H9 (cell line): ENCODE results near the gene PRR33. TPM values are rescaled to one million over a fixed set of nuclear protein-coding genes. Genes with fewer than 3 reads are reported as not detected.

Experiments used
- DNase-seq: peaks from one replicate; pipeline ENCODE4 v3.0.0-alpha.2; 2017
- H2AFZ ChIP-seq: one replicate; pipeline ENCODE4 v1.6.1; 2013; ENCODE audit warnings: mild to moderate bottlenecking, low read length, control low read depth, moderate library complexity
- H2AK5ac ChIP-seq: 2 replicates; pipeline ENCODE4 v1.6.1; 2013; ENCODE audit warnings: low read length, control low read depth, mixed read lengths; ENCODE audit not compliant: insufficient read length
- H2BK120ac ChIP-seq: one replicate; pipeline ENCODE4 v1.6.1; 2013; ENCODE audit warnings: low read depth, mild to moderate bottlenecking, low read length, control low read depth, inconsistent platforms; ENCODE audit not compliant: poor library complexity, severe bottlenecking
- H2BK12ac ChIP-seq: 2 replicates; pipeline ENCODE4 v1.6.1; 2013; ENCODE audit warnings: low read length, control low read depth, mixed read lengths, low read depth; ENCODE audit not compliant: insufficient read length
- H2BK15ac ChIP-seq: 2 replicates; pipeline ENCODE4 v1.6.1; 2013; ENCODE audit warnings: low read depth, low read length, control low read depth
- H2BK20ac ChIP-seq: one replicate; pipeline ENCODE4 v1.6.1; 2013; ENCODE audit warnings: low read depth, mild to moderate bottlenecking, low read length, control low read depth, inconsistent platforms; ENCODE audit not compliant: poor library complexity, severe bottlenecking
- H2BK5ac ChIP-seq: 2 replicates; pipeline ENCODE4 v1.6.1; 2013; ENCODE audit warnings: low read length, control low read depth, mixed read lengths; ENCODE audit not compliant: insufficient read length
- H3K14ac ChIP-seq: 2 replicates; pipeline ENCODE4 v1.6.1; 2013; ENCODE audit warnings: low read length, control low read depth; ENCODE audit not compliant: insufficient read depth
- H3K18ac ChIP-seq: 2 replicates; pipeline ENCODE4 v1.6.1; 2013; ENCODE audit warnings: low read depth, mild to moderate bottlenecking, mixed read lengths, low read length, control low read depth; ENCODE audit not compliant: insufficient read length
- H3K23ac ChIP-seq: 2 replicates; pipeline ENCODE4 v1.6.1; 2013; ENCODE audit warnings: low read length, control low read depth, mixed read lengths, low read depth; ENCODE audit not compliant: insufficient read length
- H3K23me2 ChIP-seq: 2 replicates; pipeline ENCODE4 v1.6.1; 2013; ENCODE audit warnings: low read depth, mild to moderate bottlenecking, mixed read lengths, low read length, control low read depth; ENCODE audit not compliant: insufficient read length, poor library complexity, severe bottlenecking
- H3K27ac ChIP-seq: 2 replicates; pipeline ENCODE4 v1.5.1; 2013; ENCODE audit warnings: low read length, control low read depth, mixed read lengths, low read depth; ENCODE audit not compliant: insufficient read length
- H3K27me3 ChIP-seq: 2 replicates; pipeline ENCODE4 v1.6.1; 2013; ENCODE audit warnings: low read length, control low read depth, inconsistent platforms; ENCODE audit not compliant: insufficient read depth
- H3K4ac ChIP-seq: 2 replicates; pipeline ENCODE4 v1.6.1; 2013; ENCODE audit warnings: low read depth, mild to moderate bottlenecking, control low read depth, inconsistent platforms, low read length, moderate library complexity
- H3K4me1 ChIP-seq: 2 replicates; pipeline ENCODE4 v1.6.1; 2013; ENCODE audit warnings: low read length, control low read depth, inconsistent platforms; ENCODE audit not compliant: insufficient read depth
- H3K4me2 ChIP-seq: 2 replicates; pipeline ENCODE4 v1.6.1; 2013; ENCODE audit warnings: low read length, control low read depth, mixed read lengths; ENCODE audit not compliant: insufficient read length, insufficient read depth
- H3K56ac ChIP-seq: 2 replicates; pipeline ENCODE4 v1.6.1; 2013; ENCODE audit warnings: low read depth, mild to moderate bottlenecking, mixed read lengths, low read length, control low read depth; ENCODE audit not compliant: insufficient read length
- H3K79me1 ChIP-seq: 2 replicates; pipeline ENCODE4 v1.6.1; 2013; ENCODE audit warnings: low read depth, mild to moderate bottlenecking, moderate library complexity, low read length, control low read depth, inconsistent platforms; ENCODE audit not compliant: insufficient read depth, poor library complexity, severe bottlenecking
- H3K79me2 ChIP-seq: 2 replicates; pipeline ENCODE4 v1.6.1; 2013; ENCODE audit warnings: low read length, control low read depth, inconsistent platforms; ENCODE audit not compliant: insufficient read depth
- H3K9ac ChIP-seq: 2 replicates; pipeline ENCODE4 v1.6.1; 2013; ENCODE audit warnings: low read length, control low read depth, mixed read lengths; ENCODE audit not compliant: insufficient read length; ENCODE audit errors: extremely low read depth
- H3K9me3 ChIP-seq: one replicate; pipeline ENCODE4 v1.6.1; 2013; ENCODE audit warnings: low read depth, low read length, inconsistent platforms; ENCODE audit not compliant: control insufficient read depth
- H3T11ph ChIP-seq: one replicate; pipeline ENCODE4 v1.6.1; 2013; ENCODE audit warnings: mild to moderate bottlenecking, low read length, control low read depth, inconsistent platforms
- H4K20me1 ChIP-seq: one replicate; pipeline ENCODE4 v1.6.1; 2013; ENCODE audit not compliant: control insufficient read depth, insufficient read length, insufficient read depth
- H4K5ac ChIP-seq: 2 replicates; pipeline ENCODE4 v1.6.1; 2013; ENCODE audit warnings: low read depth, mild to moderate bottlenecking, mixed read lengths, low read length, control low read depth; ENCODE audit not compliant: insufficient read length
- H4K8ac ChIP-seq: replicated peaks from 2 replicates; pipeline ENCODE4 v1.6.1; 2013; ENCODE audit warnings: low read length, control low read depth, mixed read lengths, low read depth; ENCODE audit not compliant: insufficient read length
- H4K91ac ChIP-seq: 2 replicates; pipeline ENCODE4 v1.6.1; 2013; ENCODE audit warnings: low read depth, mild to moderate bottlenecking, moderate library complexity, mixed read lengths, low read length, control low read depth; ENCODE audit not compliant: insufficient read length
- H3K27ac Mint-ChIP-seq, 3 experiments: 2 replicates in 2 of 3; 3 replicates in 1 of 3; pipeline ENCODE4 v1.8.0; 2020 to 2021; ENCODE audit warnings: mixed read lengths in 3 of 3, mild to moderate bottlenecking in 1 of 3, moderate library complexity in 1 of 3
- H3K27me3 Mint-ChIP-seq: 2 replicates; pipeline ENCODE4 v1.8.0; 2021; ENCODE audit warnings: low read depth, mild to moderate bottlenecking, moderate library complexity, mixed read lengths
- H3K36me3 Mint-ChIP-seq, 3 experiments: 2 replicates in 2 of 3; 3 replicates in 1 of 3; pipeline ENCODE4 v1.8.0; 2020 to 2021; ENCODE audit warnings: low read depth in 3 of 3, mixed read lengths in 3 of 3; ENCODE audit not compliant: insufficient read depth in 1 of 3
- H3K4me1 Mint-ChIP-seq, 2 experiments: 2 replicates each; pipeline ENCODE4 v1.8.0; 2020; ENCODE audit warnings: mixed read lengths in 2 of 2
- H3K4me3 Mint-ChIP-seq, 2 experiments: 2 replicates in 1 of 2; 3 replicates in 1 of 2; pipeline ENCODE4 v1.8.0; 2020 to 2021; ENCODE audit warnings: mild to moderate bottlenecking in 2 of 2, mixed read lengths in 2 of 2, moderate library complexity in 1 of 2
- H3K9me3 Mint-ChIP-seq, 2 experiments: 2 replicates in 1 of 2; 3 replicates in 1 of 2; pipeline ENCODE4 v1.8.0; 2020; ENCODE audit warnings: mild to moderate bottlenecking in 2 of 2, mixed read lengths in 2 of 2, moderate library complexity in 1 of 2
- WGBS: extraction: QIAGEN DNeasy Blood & Tissue Kit; methylation state at CpG from one replicate; pipeline ENCODE4 v1.1.7; 2013; ENCODE audit warnings: missing lambda C conversion rate, low lambda C conversion rate, mixed read lengths; ENCODE audit not compliant: insufficient read length; ENCODE audit errors: extremely low coverage; 5-methylcytosine and 5-hydroxymethylcytosine counted together
- total RNA-seq: library from RNA; stranded (reverse); gene quantifications from 2 replicates; pipeline ENCODE4 v1.2.1, GENCODE V29; 2021
- TF ChIP-seq, protein P1 (sequence below): fragments of 200-600 bp; sonication (generic); conservative IDR thresholded peaks from 3 replicates; pipeline ENCODE4 v1.8.0; 2021; ENCODE audit warnings: antibody characterized with exemption, mild to moderate bottlenecking

PRR33 gene
- total RNA-seq, 1 experiment from 2014 or later: not detected

DNA sequence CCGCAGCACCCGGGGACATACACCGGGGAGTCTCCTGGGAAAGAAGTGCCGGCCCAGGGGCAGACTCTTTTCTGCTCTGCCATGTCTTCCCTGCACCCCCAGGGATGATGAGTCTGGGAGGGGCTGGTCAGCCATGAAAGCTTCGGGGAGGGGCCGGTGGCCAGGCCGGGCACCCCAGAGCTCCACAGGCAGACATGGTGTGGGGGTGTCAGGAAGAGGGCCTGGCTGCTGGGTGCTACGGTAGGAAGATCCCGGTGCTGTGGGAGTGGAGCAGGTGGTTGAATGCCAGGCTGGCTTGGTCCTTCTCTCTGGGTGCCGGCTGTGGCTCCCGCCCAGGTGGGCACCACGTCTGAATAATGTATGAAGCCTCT lies 21.4 kb downstream of the PRR33 start:
- H3K4me2 ChIP-seq: no peak overlapping the region
- no peaks in the 10 kb centered on the region for H3K79me1 ChIP-seq
- H3K23ac ChIP-seq: no peak overlapping the region
- Mint-ChIP-seq H3K4me1 (peaks cover 2 to 5% of the 10 kb centered on the region in 2 experiments; a peak in 3 of 4 replicates), H3K27me3 (peaks cover 21% of the 10 kb centered on the region), H3K36me3 (no peaks in the 10 kb centered on the region), H3K27ac (no peak overlapping the region), H3K9me3 (no peaks in the 10 kb centered on the region; a peak in 1 of 5 replicates), H3K4me3 (no peak overlapping the region)
- no peak overlapping the region for H2BK12ac ChIP-seq
- no peak overlapping the region for H4K5ac ChIP-seq
- H3K27me3 ChIP-seq: no peaks in the 10 kb centered on the region
- no peak overlapping the region for H3K9ac ChIP-seq
- no peaks in the 10 kb centered on the region for H3K79me2 ChIP-seq
- no peak overlapping the region for H2BK15ac ChIP-seq
- no peak overlapping the region for H3K4ac ChIP-seq
- H3K23me2 ChIP-seq: no peaks in the 10 kb centered on the region
- H4K20me1 ChIP-seq: no peaks in the 10 kb centered on the region
- H4K8ac ChIP-seq: no peak overlapping the region
- no CpG with 5 or more reads among the region's 12 CpGs for WGBS
- no peak overlapping the region for H2BK20ac ChIP-seq
- H2BK120ac ChIP-seq: no peak overlapping the region
- H3K56ac ChIP-seq: no peak overlapping the region
- H3K4me1 ChIP-seq: no peaks in the 10 kb centered on the region
- no peaks in the 10 kb centered on the region for H3K9me3 ChIP-seq
- TF ChIP-seq, protein P1, sequence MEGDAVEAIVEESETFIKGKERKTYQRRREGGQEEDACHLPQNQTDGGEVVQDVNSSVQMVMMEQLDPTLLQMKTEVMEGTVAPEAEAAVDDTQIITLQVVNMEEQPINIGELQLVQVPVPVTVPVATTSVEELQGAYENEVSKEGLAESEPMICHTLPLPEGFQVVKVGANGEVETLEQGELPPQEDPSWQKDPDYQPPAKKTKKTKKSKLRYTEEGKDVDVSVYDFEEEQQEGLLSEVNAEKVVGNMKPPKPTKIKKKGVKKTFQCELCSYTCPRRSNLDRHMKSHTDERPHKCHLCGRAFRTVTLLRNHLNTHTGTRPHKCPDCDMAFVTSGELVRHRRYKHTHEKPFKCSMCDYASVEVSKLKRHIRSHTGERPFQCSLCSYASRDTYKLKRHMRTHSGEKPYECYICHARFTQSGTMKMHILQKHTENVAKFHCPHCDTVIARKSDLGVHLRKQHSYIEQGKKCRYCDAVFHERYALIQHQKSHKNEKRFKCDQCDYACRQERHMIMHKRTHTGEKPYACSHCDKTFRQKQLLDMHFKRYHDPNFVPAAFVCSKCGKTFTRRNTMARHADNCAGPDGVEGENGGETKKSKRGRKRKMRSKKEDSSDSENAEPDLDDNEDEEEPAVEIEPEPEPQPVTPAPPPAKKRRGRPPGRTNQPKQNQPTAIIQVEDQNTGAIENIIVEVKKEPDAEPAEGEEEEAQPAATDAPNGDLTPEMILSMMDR: no peak
- H2AK5ac ChIP-seq: no peak overlapping the region
- no peak overlapping the region for H3K18ac ChIP-seq
- no peak overlapping the region for H2AFZ ChIP-seq
- no peak overlapping the region; the same call in 1 of the 2 replicates for H3K14ac ChIP-seq
- H3K27ac ChIP-seq: no peak overlapping the region
- DNase-seq: no peak
- no peak overlapping the region for H3T11ph ChIP-seq
- H4K91ac ChIP-seq: no peak overlapping the region
- H2BK5ac ChIP-seq: no peak overlapping the region
